Measurements from ENCODE around the gene RPL41.
"Not testable (repeated sequence)": the region's sequence is repeated elsewhere in the genome, so short reads cannot be mapped to it uniquely, and the experiment has no call there.

RPL41 gene

DNA sequence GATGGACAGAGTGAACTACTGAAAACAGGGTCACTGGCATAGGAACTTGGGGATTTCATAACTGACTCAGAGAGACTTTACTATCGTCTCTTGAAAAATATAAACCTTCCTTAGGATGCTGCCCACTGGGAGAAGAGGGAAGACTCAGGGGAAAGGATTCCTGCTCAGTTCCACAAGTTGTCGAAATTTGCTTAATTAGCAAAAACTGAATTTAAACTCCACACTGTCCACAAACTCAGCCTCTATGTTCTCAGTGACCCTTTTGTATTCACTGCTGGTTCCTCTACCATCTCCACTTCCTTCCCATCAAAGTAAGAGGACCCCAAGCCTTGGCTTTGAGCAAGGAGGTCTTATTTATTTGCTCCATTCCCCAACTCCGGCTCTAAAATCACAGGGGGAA lies 28.8 kb downstream of the RPL41 start:
- Mint-ChIP-seq H3K4me3 (no peak overlapping the region), H3K27me3 (no peaks in the 10 kb centered on the region), H3K36me3 (peaks cover 49% of the 10 kb centered on the region), H3K4me1 (peaks cover 40% of the 10 kb centered on the region), H3K9me3 (no peaks in the 10 kb centered on the region), H3K27ac (no peak overlapping the region)
- DNase-seq = no peak
- CTCF ChIA-PET = interaction anchor here (1.7 kb wide), 1 partner anchor 25 kb away, joined by 4 read pairs; no protein-coding TSS in a partner anchor

DNA sequence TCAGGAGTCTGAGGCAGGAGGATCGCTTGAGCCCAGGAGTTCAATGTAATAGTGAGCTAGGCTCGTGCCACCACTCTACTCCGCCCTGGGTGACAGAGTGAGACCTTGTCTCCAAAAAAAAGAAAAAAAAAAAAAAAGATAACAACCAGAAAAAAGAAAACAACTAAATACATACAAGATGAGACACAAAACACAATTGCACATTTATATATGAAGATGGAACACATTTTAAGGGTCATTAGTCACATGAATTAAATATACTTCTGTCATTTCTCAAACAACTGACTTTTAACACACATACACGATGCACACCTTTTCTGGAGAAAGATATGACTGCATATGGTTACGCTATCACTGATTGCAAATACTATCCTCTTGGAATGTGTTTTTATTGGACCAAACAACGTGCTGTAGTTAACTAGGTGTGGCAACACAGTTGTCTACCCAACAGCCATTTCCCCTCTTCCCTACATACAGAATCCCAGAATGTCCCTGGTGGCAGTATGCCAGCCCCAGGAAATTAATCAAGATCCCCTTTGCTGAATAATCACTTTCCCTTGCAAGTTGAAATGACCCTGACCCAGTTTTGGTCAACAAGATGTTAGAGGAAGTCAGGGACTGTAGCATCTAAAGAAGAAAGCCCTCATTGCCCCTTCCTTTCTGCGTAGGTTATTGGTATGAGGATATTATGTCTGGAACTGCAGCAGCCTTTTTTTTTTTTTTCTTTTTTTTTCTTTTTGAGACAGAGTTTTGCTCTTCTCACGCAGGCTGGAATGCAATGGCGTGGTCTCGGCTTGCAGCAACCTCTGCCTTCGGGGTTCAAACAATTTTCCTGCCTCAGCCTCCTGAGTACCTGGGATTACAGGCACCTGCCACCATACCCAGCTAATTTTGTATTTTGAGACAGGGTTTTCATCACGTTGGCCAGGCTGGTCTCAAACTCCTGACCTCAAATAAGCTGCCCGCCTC lies 30.3 kb downstream of the RPL41 start:
- peaks cover 43% of the 10 kb centered on the region for H3K4me1 Mint-ChIP-seq
- CTCF ChIA-PET = interaction anchor here (0.7 kb wide), 1 partner anchor 10 kb away, joined by 3 read pairs; no protein-coding TSS in a partner anchor
- peaks cover 38% of the 10 kb centered on the region for H3K36me3 Mint-ChIP-seq
- no peaks in the 10 kb centered on the region for H3K9me3 Mint-ChIP-seq
- H3K27ac Mint-ChIP-seq = no peak overlapping the region
- H3K27me3 Mint-ChIP-seq = no peaks in the 10 kb centered on the region
- DNase-seq = no peak
- no peak overlapping the region for H3K4me3 Mint-ChIP-seq

GRCh38 chr12:56150563-56150962 lies 34.1 kb downstream of the RPL41 start:
- DNase-seq = no peak
- CTCF ChIA-PET = interaction anchor here (1.2 to 1.9 kb wide), 2 partner anchors 22 to 38 kb away, joined by 4 to 8 read pairs; partner anchors contain the start of genes ESYT1 and SMARCC2
- H3K27me3 Mint-ChIP-seq = no peaks in the 10 kb centered on the region
- peak overlapping the region; percentile 83 for H3K4me3 Mint-ChIP-seq
- peak overlapping the region; percentile 99 for H3K27ac Mint-ChIP-seq
- H3K36me3 Mint-ChIP-seq = peaks cover 8% of the 10 kb centered on the region
- H3K9me3 Mint-ChIP-seq = no peaks in the 10 kb centered on the region
- H3K4me1 Mint-ChIP-seq = peaks cover 46% of the 10 kb centered on the region

GRCh38 chr12:56151672-56152131 lies 35.3 kb downstream of the RPL41 start:
- Mint-ChIP-seq H3K4me3 (peak overlapping the region; percentile 83), H3K4me1 (peaks cover 51% of the 10 kb centered on the region), H3K27ac (peak overlapping the region; percentile 99), H3K27me3 (no peaks in the 10 kb centered on the region), H3K36me3 (peaks cover 9% of the 10 kb centered on the region), H3K9me3 (no peaks in the 10 kb centered on the region)
- DNase-seq = peak; percentile 82
- CTCF ChIA-PET = interaction anchor here (0.9 to 1.9 kb wide), 6 partner anchors 9 to 70 kb away, joined by 3 to 8 read pairs (median 6); partner anchors contain the start of genes ESYT1 and RNF41

- H3K4me1 Mint-ChIP-seq = peaks cover 53% of the 10 kb centered on the region
- H3K27me3 Mint-ChIP-seq = no peaks in the 10 kb centered on the region
- H3K9me3 Mint-ChIP-seq = no peaks in the 10 kb centered on the region
- H3K36me3 Mint-ChIP-seq = peaks cover 9% of the 10 kb centered on the region
- DNase-seq = peak; percentile 96
- peak within 1 kb of the TSS; percentile 83 for H3K4me3 Mint-ChIP-seq
- CTCF ChIA-PET = interaction anchor here (0.9 to 1.9 kb wide), 6 partner anchors 10 to 69 kb away, joined by 3 to 8 read pairs (median 6); partner anchors contain the start of genes ESYT1 and RNF41
- H3K27ac Mint-ChIP-seq = peak within 1 kb of the TSS; percentile 99
These were observed 35.8 kb downstream of the RPL41 start, which contains the start of gene MYL6B for GRCh38 chr12:56152132-56152755. TSS of gene MYL6B (plus strand) at chr12:56152587. CDS start at chr12:56153919, 1,332 bp downstream.

- Mint-ChIP-seq H3K36me3 (peaks cover 14% of the 10 kb centered on the region), H3K27ac (peak overlapping the region; percentile 99), H3K4me3 (peak overlapping the region; percentile 83), H3K27me3 (no peaks in the 10 kb centered on the region), H3K4me1 (peaks cover 58% of the 10 kb centered on the region), H3K9me3 (no peaks in the 10 kb centered on the region)
- DNase-seq = no peak
- CTCF ChIA-PET = interaction anchor here (1.9 kb wide), 1 partner anchor 33 kb away, joined by 8 read pairs; no protein-coding TSS in a partner anchor
These were observed 36.6 kb downstream of the RPL41 start for GRCh38 chr12:56152756-56153677.

DNA sequence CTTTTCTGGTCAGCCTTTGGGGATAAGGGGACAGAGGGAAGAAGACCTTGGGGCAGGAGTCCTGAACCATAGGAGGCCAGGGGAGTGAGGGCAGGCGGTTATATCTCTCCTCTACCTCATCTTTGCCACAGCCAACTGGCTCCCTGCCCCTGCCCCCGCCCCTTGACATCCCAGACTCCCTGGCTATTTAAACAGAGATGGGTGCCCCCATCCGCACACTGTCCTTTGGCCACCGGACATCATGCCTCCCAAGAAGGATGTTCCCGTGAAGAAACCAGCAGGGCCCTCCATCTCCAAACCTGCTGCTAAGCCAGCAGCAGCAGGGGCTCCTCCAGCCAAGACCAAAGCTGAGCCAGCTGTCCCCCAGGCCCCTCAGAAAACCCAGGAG lies 37.2 kb downstream of the RPL41 start:
- CTCF ChIA-PET = interaction anchor here (1.9 kb wide), 1 partner anchor 34 kb away, joined by 8 read pairs; no protein-coding TSS in a partner anchor
- Mint-ChIP-seq H3K4me3 (peak overlapping the region; percentile 83), H3K36me3 (peaks cover 18% of the 10 kb centered on the region), H3K27me3 (no peaks in the 10 kb centered on the region), H3K4me1 (peaks cover 58% of the 10 kb centered on the region), H3K9me3 (no peaks in the 10 kb centered on the region), H3K27ac (no peak overlapping the region)
- DNase-seq = no peak

GRCh38 chr12:56154246-56154771 lies 37.9 kb downstream of the RPL41 start:
- H3K4me1 Mint-ChIP-seq = peaks cover 58% of the 10 kb centered on the region

GRCh38 chr12:56154818-56155217 lies 38.4 kb downstream of the RPL41 start:
- DNase-seq = no peak
- H3K27me3 Mint-ChIP-seq = no peaks in the 10 kb centered on the region
- no peak overlapping the region for H3K27ac Mint-ChIP-seq
- no peaks in the 10 kb centered on the region for H3K9me3 Mint-ChIP-seq
- CTCF ChIA-PET = interaction anchor here (1.7 to 1.9 kb wide), 2 partner anchors 29 to 35 kb away, joined by 6 to 8 read pairs; no protein-coding TSS in a partner anchor
- H3K4me1 Mint-ChIP-seq = peaks cover 59% of the 10 kb centered on the region
- H3K36me3 Mint-ChIP-seq = peaks cover 30% of the 10 kb centered on the region
- peak overlapping the region; percentile 40 for H3K4me3 Mint-ChIP-seq

More at GRCh38 chr12:56154246-56154771, 37.9 kb downstream of the RPL41 start:
- DNase-seq = no peak
- Mint-ChIP-seq H3K27me3 (no peaks in the 10 kb centered on the region), H3K4me3 (no peak overlapping the region), H3K9me3 (no peaks in the 10 kb centered on the region), H3K36me3 (peaks cover 25% of the 10 kb centered on the region), H3K27ac (peak overlapping the region; percentile 24)
- CTCF ChIA-PET = interaction anchor here (1.7 to 1.9 kb wide), 2 partner anchors 28 to 35 kb away, joined by 6 to 8 read pairs; no protein-coding TSS in a partner anchor

DNA sequence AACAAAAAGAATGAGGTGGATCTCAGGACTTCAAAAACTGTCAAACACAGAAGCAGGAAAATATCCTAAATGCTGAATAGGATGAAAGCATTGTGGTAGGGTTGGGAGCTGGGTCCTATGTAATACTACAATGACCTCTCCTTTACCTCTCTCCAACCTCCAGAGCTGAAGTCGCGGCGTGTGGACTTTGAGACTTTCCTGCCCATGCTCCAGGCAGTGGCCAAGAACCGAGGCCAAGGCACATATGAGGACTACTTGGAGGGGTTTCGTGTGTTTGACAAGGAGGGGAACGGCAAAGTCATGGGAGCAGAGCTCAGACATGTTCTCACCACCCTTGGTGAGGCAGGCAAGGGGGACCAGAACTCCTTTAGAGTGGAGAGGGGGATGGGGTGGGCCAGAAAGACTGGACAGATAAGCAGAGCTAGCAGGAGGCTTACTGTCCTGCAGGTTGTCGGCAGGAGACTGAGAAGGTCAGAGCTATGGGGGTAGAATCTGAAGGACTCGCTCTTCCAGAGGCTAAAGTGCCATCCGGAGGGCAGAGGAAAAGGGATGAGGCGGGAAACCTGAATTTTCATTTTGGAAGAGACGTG lies 38.9 kb downstream of the RPL41 start:
- Mint-ChIP-seq H3K4me1 (peaks cover 61% of the 10 kb centered on the region), H3K27ac (peak overlapping the region; percentile 46), H3K36me3 (peaks cover 35% of the 10 kb centered on the region), H3K4me3 (peak overlapping the region; percentile 41), H3K27me3 (no peaks in the 10 kb centered on the region), H3K9me3 (no peaks in the 10 kb centered on the region)
- CTCF ChIA-PET = interaction anchor here (1.7 to 1.9 kb wide), 2 partner anchors 29 to 36 kb away, joined by 6 to 8 read pairs; no protein-coding TSS in a partner anchor
- DNase-seq = no peak

DNA sequence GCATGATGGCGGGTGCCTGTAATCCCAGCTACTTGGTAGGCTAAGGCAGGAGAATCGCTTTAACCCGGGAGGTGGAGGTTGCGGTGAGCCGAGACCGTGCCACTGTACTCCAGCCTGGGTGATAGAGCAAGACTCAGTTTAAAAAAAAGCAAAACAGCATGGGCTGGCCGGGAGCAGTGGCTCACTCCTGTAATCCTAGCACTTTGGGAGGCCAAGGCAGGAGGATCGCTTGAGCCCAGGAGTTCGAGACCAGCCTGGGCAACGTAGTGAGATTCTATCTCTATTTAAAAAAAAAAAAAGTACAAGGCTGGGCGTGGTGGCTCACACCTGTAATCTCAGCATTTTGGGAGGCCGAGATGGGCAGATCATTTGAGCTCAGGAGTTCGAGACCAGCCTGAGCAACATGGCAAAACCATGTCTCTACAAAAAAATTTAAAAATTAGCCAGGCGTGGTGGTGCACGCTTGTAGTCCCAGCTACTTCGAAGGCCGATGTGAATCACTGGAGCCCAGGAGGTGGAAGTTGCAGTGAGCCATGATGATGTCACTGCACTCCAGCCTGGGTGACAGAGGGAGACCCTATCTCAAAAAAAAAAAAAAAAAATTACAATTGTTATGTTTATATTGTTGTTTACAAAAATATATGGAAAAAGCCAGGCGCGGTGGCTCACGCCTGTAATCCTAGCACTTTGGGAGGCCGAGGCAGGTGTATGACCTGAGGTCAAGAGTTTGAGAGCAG lies 40.2 kb downstream of the RPL41 start:
- peaks cover 46% of the 10 kb centered on the region for H3K36me3 Mint-ChIP-seq
- H3K4me1 Mint-ChIP-seq = peaks cover 60% of the 10 kb centered on the region
- peak overlapping the region; percentile 95 for H3K4me3 Mint-ChIP-seq
- H3K9me3 Mint-ChIP-seq, DNase-seq, H3K27me3 Mint-ChIP-seq: not testable (repeated sequence)
- CTCF ChIA-PET = interaction anchor here (0.6 kb wide), 1 partner anchor 190 kb away, joined by 4 read pairs; no protein-coding TSS in a partner anchor
- peak overlapping the region; percentile 94 for H3K27ac Mint-ChIP-seq
